ENCODE results near the gene DAB2IP. TPM values are rescaled to one million over a fixed set of nuclear protein-coding genes. Genes with fewer than 3 reads are reported as not detected.

The DAB2IP gene
- total RNA-seq, 1 donor from 2014 or later, result 24.3 TPM

DNA sequence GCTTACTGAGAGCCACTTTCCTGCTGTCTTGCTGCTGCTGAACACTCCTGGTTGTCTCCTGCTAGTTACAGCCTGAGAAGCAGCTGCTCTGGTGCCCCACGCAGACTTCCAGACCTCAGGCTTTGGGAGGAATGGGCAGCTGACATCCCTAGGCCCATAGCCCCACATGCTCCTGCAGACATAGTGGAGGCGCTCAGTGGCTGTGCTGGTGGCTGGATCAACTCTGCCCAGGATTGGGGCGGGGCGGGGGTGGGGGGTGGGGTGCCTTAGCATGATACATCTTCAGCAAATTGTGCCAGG, 93.9 kb downstream of the DAB2IP start:
- Mint-ChIP-seq H3K27me3 (ENCODE audit: insufficient read depth, low read depth) (peaks cover 6% of the 10 kb centered on the region), H3K9me3 (no peaks in the 10 kb centered on the region), H3K4me3 (no peak overlapping the region), H3K4me1 (peaks cover 50% of the 10 kb centered on the region), H3K27ac (no peak overlapping the region), H3K36me3 (no peaks in the 10 kb centered on the region)
- no peaks in the 10 kb centered on the region for H3K36me3 ChIP-seq
- H3K4me2 ChIP-seq, result no peak overlapping the region
- H3F3A ChIP-seq (ENCODE audit: low read depth), result peaks cover 26% of the 10 kb centered on the region
- H4K20me1 ChIP-seq (ENCODE audit: low read depth), result peaks cover 100% of the 10 kb centered on the region
- H3K27ac ChIP-seq, result no peak overlapping the region
- no peak overlapping the region for H3K9ac ChIP-seq
- no peak for DNase-seq (ENCODE audit: low spot score)
- TF ChIP-seq EZH2 (IDR thresholded peaks at IDR 0.05) (no peak), EZH2phosphoT487 (IDR thresholded peaks at IDR 0.05) (no peak)
- TF ChIP-seq, protein P1, sequence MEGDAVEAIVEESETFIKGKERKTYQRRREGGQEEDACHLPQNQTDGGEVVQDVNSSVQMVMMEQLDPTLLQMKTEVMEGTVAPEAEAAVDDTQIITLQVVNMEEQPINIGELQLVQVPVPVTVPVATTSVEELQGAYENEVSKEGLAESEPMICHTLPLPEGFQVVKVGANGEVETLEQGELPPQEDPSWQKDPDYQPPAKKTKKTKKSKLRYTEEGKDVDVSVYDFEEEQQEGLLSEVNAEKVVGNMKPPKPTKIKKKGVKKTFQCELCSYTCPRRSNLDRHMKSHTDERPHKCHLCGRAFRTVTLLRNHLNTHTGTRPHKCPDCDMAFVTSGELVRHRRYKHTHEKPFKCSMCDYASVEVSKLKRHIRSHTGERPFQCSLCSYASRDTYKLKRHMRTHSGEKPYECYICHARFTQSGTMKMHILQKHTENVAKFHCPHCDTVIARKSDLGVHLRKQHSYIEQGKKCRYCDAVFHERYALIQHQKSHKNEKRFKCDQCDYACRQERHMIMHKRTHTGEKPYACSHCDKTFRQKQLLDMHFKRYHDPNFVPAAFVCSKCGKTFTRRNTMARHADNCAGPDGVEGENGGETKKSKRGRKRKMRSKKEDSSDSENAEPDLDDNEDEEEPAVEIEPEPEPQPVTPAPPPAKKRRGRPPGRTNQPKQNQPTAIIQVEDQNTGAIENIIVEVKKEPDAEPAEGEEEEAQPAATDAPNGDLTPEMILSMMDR (IDR thresholded peaks at IDR 0.05), result no peak
- peaks cover 80% of the 10 kb centered on the region for H3K79me2 ChIP-seq (ENCODE audit: low read depth)
- H2AFZ ChIP-seq (replicated peaks), result no peak overlapping the region
- H3K27me3 ChIP-seq, result no peaks in the 10 kb centered on the region
- H3K4me3 ChIP-seq, result no peak overlapping the region
- H3K4me1 ChIP-seq, result peaks cover 50% of the 10 kb centered on the region
- H3K9me3 ChIP-seq (ENCODE audit: low read depth), result no peaks in the 10 kb centered on the region

DNA sequence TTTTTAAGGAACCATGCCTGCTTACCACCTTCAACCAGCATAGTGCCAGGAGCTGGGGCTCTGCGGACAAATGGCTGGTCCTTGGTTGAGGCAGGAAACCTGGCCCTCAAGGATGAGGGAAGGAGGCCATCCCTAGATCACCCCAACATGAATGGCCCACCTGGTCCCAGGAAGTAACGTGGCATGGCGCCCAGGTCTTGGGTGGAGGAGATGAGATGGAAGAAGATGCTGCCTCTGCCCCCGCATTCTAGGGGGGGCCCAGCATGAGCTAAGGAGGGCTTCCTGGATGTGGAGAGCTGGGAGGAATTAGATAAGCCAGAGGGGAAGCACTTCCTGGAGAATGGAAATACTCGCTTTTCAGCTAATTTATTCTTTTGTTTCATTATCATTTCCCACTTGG, 95.0 kb downstream of the DAB2IP start:
- Mint-ChIP-seq H3K27me3 (ENCODE audit: insufficient read depth, low read depth) (peaks cover 7% of the 10 kb centered on the region), H3K4me1 (peaks cover 48% of the 10 kb centered on the region), H3K4me3 (peak overlapping the region; percentile 47), H3K36me3 (no peaks in the 10 kb centered on the region), H3K9me3 (no peaks in the 10 kb centered on the region), H3K27ac (peak overlapping the region; percentile 80)
- Histone ChIP-seq H4K20me1 (ENCODE audit: low read depth) (peaks cover 100% of the 10 kb centered on the region), H2AFZ (replicated peaks) (no peak overlapping the region), H3K9ac (no peak overlapping the region), H3K9me3 (ENCODE audit: low read depth) (no peaks in the 10 kb centered on the region), H3K4me1 (peaks cover 49% of the 10 kb centered on the region), H3K27ac (no peak overlapping the region), H3K4me2 (no peak overlapping the region), H3F3A (ENCODE audit: low read depth) (peaks cover 31% of the 10 kb centered on the region), H3K27me3 (no peaks in the 10 kb centered on the region), H3K36me3 (no peaks in the 10 kb centered on the region), H3K4me3 (no peak overlapping the region), H3K79me2 (ENCODE audit: low read depth) (peaks cover 82% of the 10 kb centered on the region)
- TF ChIP-seq EZH2 (IDR thresholded peaks at IDR 0.05), result no peak
- TF ChIP-seq, protein P1 (IDR thresholded peaks at IDR 0.05), result no peak
- TF ChIP-seq EZH2phosphoT487 (IDR thresholded peaks at IDR 0.05), result no peak
- DNase-seq (ENCODE audit: low spot score), result no peak

DNA sequence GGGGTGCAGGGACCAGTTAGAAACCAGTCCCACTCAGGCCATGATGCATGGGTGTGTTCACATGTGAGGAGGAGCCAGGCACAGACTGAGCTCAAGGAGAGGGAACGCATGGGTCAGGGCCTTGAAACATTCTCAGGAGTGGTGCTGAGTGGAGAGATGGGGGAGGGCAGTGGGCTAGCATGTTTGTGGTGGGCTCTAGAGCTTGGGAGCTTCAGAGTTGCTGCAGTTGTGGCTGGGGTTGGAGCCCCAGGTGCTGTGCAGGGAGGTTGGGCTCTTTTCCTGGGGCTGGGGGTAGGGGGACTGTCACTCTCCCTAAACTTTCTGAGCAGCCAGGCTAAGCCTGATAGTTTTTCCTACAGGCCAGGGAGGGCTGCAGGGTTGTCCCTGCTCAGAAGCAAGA, 95.4 kb downstream of the DAB2IP start:
- no peak overlapping the region for H3K4me3 Mint-ChIP-seq

More for the DNA sequence above, 95.4 kb downstream of the DAB2IP start:
- H3K4me3 ChIP-seq, result no peak overlapping the region
- TF ChIP-seq, protein P1 (IDR thresholded peaks at IDR 0.05), result no peak
- no peak for TF ChIP-seq EZH2 (IDR thresholded peaks at IDR 0.05)
- TF ChIP-seq EZH2phosphoT487 (IDR thresholded peaks at IDR 0.05), result no peak
- H3K9ac ChIP-seq, result no peak overlapping the region
- H3K27ac ChIP-seq, result no peak overlapping the region
- H3K4me2 ChIP-seq, result no peak overlapping the region
- H3K27me3 ChIP-seq, result no peaks in the 10 kb centered on the region
- no peaks in the 10 kb centered on the region for H3K9me3 Mint-ChIP-seq
- H3K79me2 ChIP-seq (ENCODE audit: low read depth), result peaks cover 86% of the 10 kb centered on the region
- H3K27me3 Mint-ChIP-seq (ENCODE audit: insufficient read depth, low read depth), result peaks cover 7% of the 10 kb centered on the region
- peaks cover 48% of the 10 kb centered on the region for H3K4me1 ChIP-seq
- H3K36me3 ChIP-seq, result no peaks in the 10 kb centered on the region
- H4K20me1 ChIP-seq (ENCODE audit: low read depth), result peaks cover 100% of the 10 kb centered on the region
- H3F3A ChIP-seq (ENCODE audit: low read depth), result peaks cover 31% of the 10 kb centered on the region
- no peak overlapping the region for H2AFZ ChIP-seq (replicated peaks)
- peak overlapping the region; percentile 80 for H3K27ac Mint-ChIP-seq
- H3K36me3 Mint-ChIP-seq, result no peaks in the 10 kb centered on the region
- no peaks in the 10 kb centered on the region for H3K9me3 ChIP-seq (ENCODE audit: low read depth)
- no peak for DNase-seq (ENCODE audit: low spot score)
- peaks cover 49% of the 10 kb centered on the region for H3K4me1 Mint-ChIP-seq

All from neural progenitor cell (in vitro differentiated cells).